Right lobe of liver (tissue), 4 donors: ENCODE results near the gene CDKAL1.

ENCODE experiments used
- POLR2A ChIP-seq: fragments of 450-650 bp; IDR thresholded peaks from one replicate; pipeline ENCODE4 v1.6.1; 2017; ENCODE audit warnings: antibody characterized with exemption, mild to moderate bottlenecking
- TF ChIP-seq, protein P1 (sequence below), 4 donors: fragments of 200-600 bp in 3 of 4; fragments of 450-650 bp in 1 of 4; IDR thresholded peaks; one replicate each; pipeline versions ENCODE4 v1.5.1 to v1.8.0; 2016 to 2022; ENCODE audit warnings: antibody characterized with exemption in 4 of 4, mild to moderate bottlenecking in 2 of 4
- donor health status: DM: no; HTN: no; CAD: no.
- donor health status: DM: no; HTN: no; CAD: no.
- donor health status: DM: no; HTN: yes; CAD: no.

DNA sequence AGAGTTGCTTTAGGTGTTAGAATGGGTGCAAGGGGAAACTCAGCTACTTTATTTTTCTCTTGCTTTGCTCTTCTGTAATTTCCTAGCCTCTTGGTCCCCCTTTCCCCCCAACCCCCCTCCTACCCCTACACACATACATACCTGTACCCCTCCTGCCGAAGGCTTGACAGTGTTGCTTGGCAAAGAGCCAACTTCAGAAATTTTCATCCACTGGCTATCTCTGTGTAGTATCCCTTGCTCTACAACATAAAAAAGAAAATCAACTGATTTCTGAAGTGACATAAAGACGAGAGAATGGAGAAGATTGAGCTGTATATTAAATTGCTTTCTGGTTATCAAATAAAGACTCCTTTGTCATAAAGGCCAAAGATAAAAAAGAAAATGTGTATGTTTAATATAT, 561.2 kb downstream of the CDKAL1 start:
- TF ChIP-seq, protein P1, sequence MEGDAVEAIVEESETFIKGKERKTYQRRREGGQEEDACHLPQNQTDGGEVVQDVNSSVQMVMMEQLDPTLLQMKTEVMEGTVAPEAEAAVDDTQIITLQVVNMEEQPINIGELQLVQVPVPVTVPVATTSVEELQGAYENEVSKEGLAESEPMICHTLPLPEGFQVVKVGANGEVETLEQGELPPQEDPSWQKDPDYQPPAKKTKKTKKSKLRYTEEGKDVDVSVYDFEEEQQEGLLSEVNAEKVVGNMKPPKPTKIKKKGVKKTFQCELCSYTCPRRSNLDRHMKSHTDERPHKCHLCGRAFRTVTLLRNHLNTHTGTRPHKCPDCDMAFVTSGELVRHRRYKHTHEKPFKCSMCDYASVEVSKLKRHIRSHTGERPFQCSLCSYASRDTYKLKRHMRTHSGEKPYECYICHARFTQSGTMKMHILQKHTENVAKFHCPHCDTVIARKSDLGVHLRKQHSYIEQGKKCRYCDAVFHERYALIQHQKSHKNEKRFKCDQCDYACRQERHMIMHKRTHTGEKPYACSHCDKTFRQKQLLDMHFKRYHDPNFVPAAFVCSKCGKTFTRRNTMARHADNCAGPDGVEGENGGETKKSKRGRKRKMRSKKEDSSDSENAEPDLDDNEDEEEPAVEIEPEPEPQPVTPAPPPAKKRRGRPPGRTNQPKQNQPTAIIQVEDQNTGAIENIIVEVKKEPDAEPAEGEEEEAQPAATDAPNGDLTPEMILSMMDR (IDR thresholded peaks at IDR 0.05): no peak
- no peak for TF ChIP-seq POLR2A
